NCI-H1092 treated with DMSO at 0.1 percent for 48 hours (cell line): ENCODE data around the gene TOP3A.
A peak's percentile ranks its signal among the peaks of the same experiment; 100 is the strongest.

Source experiments
- DNase-seq: peaks from one replicate; lab custom pipeline; 2025; lab: John Stamatoyannopoulos, UW

Gene TOP3A

GRCh38 chr17:18277076-18277475, 37.7 kb downstream of the TOP3A start:
- no peak for DNase-seq

GRCh38 chr17:18270046-18270931, 44.5 kb downstream of the TOP3A start:
- no peak for DNase-seq

GRCh38 chr17:18267927-18268711, 46.7 kb downstream of the TOP3A start:
- DNase-seq, result no peak

- no peak for DNase-seq
Measured at GRCh38 chr17:18267366-18267765, 47.4 kb downstream of the TOP3A start.

- no peak for DNase-seq
Measured at GRCh38 chr17:18263885-18264682, 50.7 kb downstream of the TOP3A start.

- DNase-seq, result no peak
Measured at GRCh38 chr17:18262641-18263040, 52.2 kb downstream of the TOP3A start.

- no peak for DNase-seq
Measured at GRCh38 chr17:18262111-18262510, 52.7 kb downstream of the TOP3A start.

GRCh38 chr17:18261659-18262058, 53.1 kb downstream of the TOP3A start:
- no peak for DNase-seq

GRCh38 chr17:18261146-18261515, 53.7 kb downstream of the TOP3A start:
- no peak for DNase-seq

- DNase-seq, result peak; percentile 89
Measured at GRCh38 chr17:18260332-18261145, 54.3 kb downstream of the TOP3A start, which contains the start of gene MIEF2. Gene MIEF2, plus strand, starts transcription at chr17:18260662. Its CDS starts 2,059 bp downstream, at chr17:18262721.

GRCh38 chr17:18259621-18260331, 55.0 kb downstream of the TOP3A start:
- no peak for DNase-seq

GRCh38 chr17:18258356-18259038, 56.3 kb downstream of the TOP3A start, which contains the start of gene FLII:
Gene FLII, minus strand, starts transcription at chr17:18258738. Its CDS starts 48 bp downstream, at chr17:18258690.
- no peak for DNase-seq

- peak; percentile 2 for DNase-seq
Measured at GRCh38 chr17:18257982-18258355, 56.8 kb downstream of the TOP3A start.

- DNase-seq, result no peak
Measured at GRCh38 chr17:18257268-18257981, 57.4 kb downstream of the TOP3A start.

GRCh38 chr17:18256776-18257175, 58.0 kb downstream of the TOP3A start:
- no peak for DNase-seq

GRCh38 chr17:18256351-18256750, 58.4 kb downstream of the TOP3A start:
- no peak for DNase-seq

GRCh38 chr17:18254888-18255649, 59.7 kb downstream of the TOP3A start:
- no peak for DNase-seq
